ENCODE data around the gene CRTAP.

DNA sequence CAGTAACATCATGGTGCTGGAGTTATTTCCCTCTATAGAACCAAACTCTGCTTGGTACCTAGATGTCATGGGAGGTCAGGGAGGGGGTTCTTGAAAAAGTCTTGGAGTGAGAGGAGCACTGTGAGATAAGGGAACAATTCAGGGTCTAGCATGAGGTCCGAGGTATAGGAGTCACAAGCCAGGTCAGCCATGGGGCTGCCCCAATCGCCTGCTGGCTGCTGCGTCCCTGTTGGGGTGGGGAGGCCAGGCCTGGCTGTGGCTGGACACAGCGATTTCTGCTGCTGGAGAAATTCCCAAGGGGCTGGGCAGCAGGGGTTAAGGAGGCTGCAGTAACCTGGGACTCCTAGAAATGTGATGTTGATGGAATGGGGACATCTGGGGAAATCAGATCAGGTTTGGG, 59.9 kb downstream of the CRTAP start:
- no peak for TF ChIP-seq SIN3A (IDR thresholded peaks at IDR 0.05; ENCODE audit: borderline replicate concordance, insufficient read depth, low read length)
- TF ChIP-seq TAF1 (IDR thresholded peaks at IDR 0.05; ENCODE audit: borderline replicate concordance, insufficient read depth, low read length): no peak
- TF ChIP-seq POLR2AphosphoS5 (IDR thresholded peaks at IDR 0.05; ENCODE audit: low read depth, low read length): no peak
